ENCODE measurements around the gene TSPAN15. TPM values are rescaled to one million over a fixed set of nuclear protein-coding genes. Genes with fewer than 3 reads are reported as not detected.

The TSPAN15 gene
- total and polyA plus RNA-seq, 2 donors (not counting 1 experiment from before 2014, with no cell fraction given): 0.56 to 2.6 TPM

DNA sequence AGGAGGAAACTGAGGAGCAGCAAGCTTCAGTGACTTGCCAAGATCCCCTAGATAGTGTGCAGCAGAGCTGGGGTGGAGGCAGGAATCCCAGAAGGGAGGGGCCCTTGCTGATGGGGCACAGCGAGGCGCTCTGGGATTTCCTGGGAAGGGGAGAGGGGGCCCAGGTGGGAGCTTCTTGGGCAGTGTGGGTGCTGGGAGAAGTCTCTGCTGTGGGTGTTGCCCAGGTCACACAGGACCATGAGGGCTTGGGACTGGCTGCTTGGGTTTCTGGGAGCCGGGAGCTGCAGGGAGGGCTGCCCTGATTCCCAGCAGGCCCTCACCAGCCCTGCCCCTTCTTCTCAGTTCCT is 55.2 kb downstream of the TSPAN15 start:
- Histone ChIP-seq H3K27me3 (ENCODE audit: control insufficient read depth, insufficient read depth, low read length) (peaks cover 7% of the 10 kb centered on the region), H3K4me2 (ENCODE audit: extremely low read depth, insufficient read depth, low read length) (no peak overlapping the region), H3K9ac (ENCODE audit: insufficient read depth, low read length) (no peak overlapping the region), H3K36me3 (ENCODE audit: control insufficient read depth, insufficient read depth, low read length) (no peaks in the 10 kb centered on the region), H2AFZ (ENCODE audit: low read length) (no peak overlapping the region), H3K4me1 (ENCODE audit: control insufficient read depth, extremely low read depth, insufficient read depth, low read length) (no peaks in the 10 kb centered on the region), H3K4me3 (replicated peaks in 1 of 4; ENCODE audit: control extremely low read depth in 1 of 4, insufficient read depth in 1 of 4, low read depth in 3 of 4, low read length in 4 of 4) (no peak overlapping the region), H4K20me1 (ENCODE audit: control insufficient read depth, extremely low read depth, insufficient read depth, low read length) (no peaks in the 10 kb centered on the region), H3K9me3 (ENCODE audit: control insufficient read depth, insufficient read depth, low read depth, low read length) (no peaks in the 10 kb centered on the region), H3K27ac (ENCODE audit: insufficient read depth, low read length) (no peak overlapping the region), H3K79me2 (ENCODE audit: control insufficient read depth, insufficient read depth, low read length) (no peaks in the 10 kb centered on the region)
- DNase-seq (ENCODE audit: low read depth in 2 of 2): no peak
- TF ChIP-seq EZH2 (IDR thresholded peaks at IDR 0.05; ENCODE audit: low read length, missing control alignments) (no peak), CTCF (conservative IDR thresholded peaks at IDR 0.05 in 1 of 2, IDR thresholded peaks at IDR 0.05 in 1 of 2; ENCODE audit: low read depth in 1 of 2, low read length in 2 of 2) (no peak)

DNA sequence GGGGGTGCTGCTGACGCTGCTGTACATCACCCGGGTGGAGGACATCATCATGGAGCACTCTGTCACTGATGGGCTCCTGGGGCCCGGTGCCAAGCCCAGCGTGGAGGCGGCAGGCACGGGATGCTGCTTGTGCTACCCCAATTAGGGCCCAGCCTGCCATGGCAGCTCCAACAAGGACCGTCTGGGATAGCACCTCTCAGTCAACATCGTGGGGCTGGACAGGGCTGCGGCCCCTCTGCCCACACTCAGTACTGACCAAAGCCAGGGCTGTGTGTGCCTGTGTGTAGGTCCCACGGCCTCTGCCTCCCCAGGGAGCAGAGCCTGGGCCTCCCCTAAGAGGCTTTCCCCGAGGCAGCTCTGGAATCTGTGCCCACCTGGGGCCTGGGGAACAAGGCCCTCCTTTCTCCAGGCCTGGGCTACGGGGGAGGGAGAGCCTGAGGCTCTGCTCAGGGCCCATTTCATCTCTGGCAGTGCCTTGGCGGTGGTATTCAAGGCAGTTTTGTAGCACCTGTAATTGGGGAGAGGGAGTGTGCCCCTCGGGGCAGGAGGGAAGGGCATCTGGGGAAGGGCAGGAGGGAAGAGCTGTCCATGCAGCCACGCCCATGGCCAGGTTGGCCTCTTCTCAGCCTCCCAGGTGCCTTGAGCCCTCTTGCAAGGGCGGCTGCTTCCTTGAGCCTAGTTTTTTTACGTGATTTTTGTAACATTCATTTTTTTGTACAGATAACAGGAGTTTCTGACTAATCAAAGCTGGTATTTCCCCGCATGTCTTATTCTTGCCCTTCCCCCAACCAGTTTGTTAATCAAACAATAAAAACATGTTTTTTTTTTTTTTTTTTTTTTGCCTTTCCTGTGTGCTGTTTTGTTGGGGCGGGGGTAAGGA is 55.8 kb downstream of the TSPAN15 start:
- Histone ChIP-seq H3K27me3 (ENCODE audit: control insufficient read depth, insufficient read depth, low read length) (peaks cover 9% of the 10 kb centered on the region), H2AFZ (ENCODE audit: low read length) (no peak overlapping the region), H3K4me1 (ENCODE audit: control insufficient read depth, extremely low read depth, insufficient read depth, low read length) (no peaks in the 10 kb centered on the region), H3K36me3 (ENCODE audit: control insufficient read depth, insufficient read depth, low read length) (no peaks in the 10 kb centered on the region), H4K20me1 (ENCODE audit: control insufficient read depth, extremely low read depth, insufficient read depth, low read length) (no peaks in the 10 kb centered on the region), H3K9ac (ENCODE audit: insufficient read depth, low read length) (no peak overlapping the region), H3K4me2 (ENCODE audit: extremely low read depth, insufficient read depth, low read length) (no peak overlapping the region), H3K4me3 (replicated peaks in 1 of 4; ENCODE audit: control extremely low read depth in 1 of 4, insufficient read depth in 1 of 4, low read depth in 3 of 4, low read length in 4 of 4) (no peak overlapping the region), H3K79me2 (ENCODE audit: control insufficient read depth, insufficient read depth, low read length) (no peaks in the 10 kb centered on the region), H3K27ac (ENCODE audit: insufficient read depth, low read length) (no peak overlapping the region), H3K9me3 (ENCODE audit: control insufficient read depth, insufficient read depth, low read depth, low read length) (no peaks in the 10 kb centered on the region)
- TF ChIP-seq EZH2 (IDR thresholded peaks at IDR 0.05; ENCODE audit: low read length, missing control alignments) (no peak), CTCF (conservative IDR thresholded peaks at IDR 0.05 in 1 of 2, IDR thresholded peaks at IDR 0.05 in 1 of 2; ENCODE audit: low read depth in 1 of 2, low read length in 2 of 2) (no peak)
- no peak for DNase-seq (ENCODE audit: low read depth in 2 of 2)

GRCh38 chr10:69508738-69509340 is 57.6 kb downstream of the TSPAN15 start:
- Histone ChIP-seq H3K9ac (ENCODE audit: insufficient read depth, low read length) (no peak overlapping the region), H3K27ac (ENCODE audit: insufficient read depth, low read length) (no peak overlapping the region), H3K4me3 (replicated peaks in 1 of 4; ENCODE audit: control extremely low read depth in 1 of 4, insufficient read depth in 1 of 4, low read depth in 3 of 4, low read length in 4 of 4) (no peak overlapping the region), H3K4me1 (ENCODE audit: control insufficient read depth, extremely low read depth, insufficient read depth, low read length) (no peaks in the 10 kb centered on the region), H2AFZ (ENCODE audit: low read length) (no peak overlapping the region), H3K27me3 (ENCODE audit: control insufficient read depth, insufficient read depth, low read length) (peaks cover 10% of the 10 kb centered on the region), H3K4me2 (ENCODE audit: extremely low read depth, insufficient read depth, low read length) (no peak overlapping the region), H3K9me3 (ENCODE audit: control insufficient read depth, insufficient read depth, low read depth, low read length) (no peaks in the 10 kb centered on the region), H4K20me1 (ENCODE audit: control insufficient read depth, extremely low read depth, insufficient read depth, low read length) (no peaks in the 10 kb centered on the region), H3K79me2 (ENCODE audit: control insufficient read depth, insufficient read depth, low read length) (no peaks in the 10 kb centered on the region), H3K36me3 (ENCODE audit: control insufficient read depth, insufficient read depth, low read length) (no peaks in the 10 kb centered on the region)
- no peak for TF ChIP-seq EZH2 (IDR thresholded peaks at IDR 0.05; ENCODE audit: low read length, missing control alignments)
- no peak for DNase-seq (ENCODE audit: low read depth in 2 of 2)
